Glutamatergic neuron (in vitro differentiated cells): ENCODE results near the gene KIRREL1. TPM values are rescaled to one million over a fixed set of nuclear protein-coding genes. Genes with fewer than 3 reads are reported as not detected.

ENCODE experiments used
- DNase-seq: peaks from one replicate; pipeline ENCODE4 v3.0.0; 2022
- H3K27ac Mint-ChIP-seq: one replicate; pipeline ENCODE4 v1.8.0; 2020; ENCODE audit warnings: mild to moderate bottlenecking, mixed read lengths, inconsistent platforms; ENCODE audit not compliant: unreplicated experiment
- H3K27me3 Mint-ChIP-seq: one replicate; pipeline ENCODE4 v1.8.0; 2020; ENCODE audit warnings: mild to moderate bottlenecking, moderate library complexity, mixed read lengths, inconsistent platforms; ENCODE audit not compliant: unreplicated experiment
- H3K36me3 Mint-ChIP-seq: one replicate; pipeline ENCODE4 v1.8.0; 2020; ENCODE audit warnings: mild to moderate bottlenecking, mixed read lengths, inconsistent platforms; ENCODE audit not compliant: unreplicated experiment
- H3K4me1 Mint-ChIP-seq: one replicate; pipeline ENCODE4 v1.8.0; 2020; ENCODE audit warnings: mild to moderate bottlenecking, low read depth, mixed read lengths, inconsistent platforms; ENCODE audit not compliant: unreplicated experiment
- H3K4me3 Mint-ChIP-seq: one replicate; pipeline ENCODE4 v1.8.0; 2020; ENCODE audit warnings: mild to moderate bottlenecking, mixed read lengths, inconsistent platforms; ENCODE audit not compliant: unreplicated experiment
- H3K9me3 Mint-ChIP-seq: one replicate; pipeline ENCODE4 v1.8.0; 2020; ENCODE audit warnings: mild to moderate bottlenecking, moderate library complexity, mixed read lengths, inconsistent platforms; ENCODE audit not compliant: unreplicated experiment
- total RNA-seq: library from RNA; stranded (reverse); fragmentation: NEBNext Ultra II Directional; extraction: Animal tissue kit (Norgen Biotek cat#: 25700); gene quantifications from one replicate; pipeline ENCODE4 v1.2.1, GENCODE V29; 2021; ENCODE audit not compliant: unreplicated experiment
- TF ChIP-seq, protein P1 (sequence below): fragments of 200-600 bp; sonication (generic); IDR thresholded peaks from one replicate; pipeline ENCODE4 v1.5.0; 2021; ENCODE audit not compliant: partially characterized antibody, unreplicated experiment

KIRREL1 gene
- total RNA-seq, 1 donor from 2014 or later = 8.1 TPM

GRCh38 chr1:157968946-157969345 is 24.5 kb upstream of the KIRREL1 start:
- Mint-ChIP-seq H3K36me3 (peaks cover 24% of the 10 kb centered on the region), H3K27ac (peak overlapping the region; percentile 92), H3K4me1 (peaks cover 24% of the 10 kb centered on the region), H3K27me3 (peaks cover 6% of the 10 kb centered on the region), H3K9me3 (peaks cover 20% of the 10 kb centered on the region), H3K4me3 (peak overlapping the region; percentile 32)
- DNase-seq = no peak
- TF ChIP-seq, protein P1, sequence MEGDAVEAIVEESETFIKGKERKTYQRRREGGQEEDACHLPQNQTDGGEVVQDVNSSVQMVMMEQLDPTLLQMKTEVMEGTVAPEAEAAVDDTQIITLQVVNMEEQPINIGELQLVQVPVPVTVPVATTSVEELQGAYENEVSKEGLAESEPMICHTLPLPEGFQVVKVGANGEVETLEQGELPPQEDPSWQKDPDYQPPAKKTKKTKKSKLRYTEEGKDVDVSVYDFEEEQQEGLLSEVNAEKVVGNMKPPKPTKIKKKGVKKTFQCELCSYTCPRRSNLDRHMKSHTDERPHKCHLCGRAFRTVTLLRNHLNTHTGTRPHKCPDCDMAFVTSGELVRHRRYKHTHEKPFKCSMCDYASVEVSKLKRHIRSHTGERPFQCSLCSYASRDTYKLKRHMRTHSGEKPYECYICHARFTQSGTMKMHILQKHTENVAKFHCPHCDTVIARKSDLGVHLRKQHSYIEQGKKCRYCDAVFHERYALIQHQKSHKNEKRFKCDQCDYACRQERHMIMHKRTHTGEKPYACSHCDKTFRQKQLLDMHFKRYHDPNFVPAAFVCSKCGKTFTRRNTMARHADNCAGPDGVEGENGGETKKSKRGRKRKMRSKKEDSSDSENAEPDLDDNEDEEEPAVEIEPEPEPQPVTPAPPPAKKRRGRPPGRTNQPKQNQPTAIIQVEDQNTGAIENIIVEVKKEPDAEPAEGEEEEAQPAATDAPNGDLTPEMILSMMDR = no peak

GRCh38 chr1:157969697-157970485 is 23.6 kb upstream of the KIRREL1 start:
- peaks cover 6% of the 10 kb centered on the region for H3K27me3 Mint-ChIP-seq
- TF ChIP-seq, protein P1 = peak; percentile 83
- peaks cover 27% of the 10 kb centered on the region for H3K36me3 Mint-ChIP-seq
- DNase-seq = peak; percentile 58
- peaks cover 24% of the 10 kb centered on the region for H3K4me1 Mint-ChIP-seq
- peaks cover 22% of the 10 kb centered on the region for H3K9me3 Mint-ChIP-seq
- peak overlapping the region; percentile 60 for H3K4me3 Mint-ChIP-seq
- H3K27ac Mint-ChIP-seq = no peak overlapping the region

DNA sequence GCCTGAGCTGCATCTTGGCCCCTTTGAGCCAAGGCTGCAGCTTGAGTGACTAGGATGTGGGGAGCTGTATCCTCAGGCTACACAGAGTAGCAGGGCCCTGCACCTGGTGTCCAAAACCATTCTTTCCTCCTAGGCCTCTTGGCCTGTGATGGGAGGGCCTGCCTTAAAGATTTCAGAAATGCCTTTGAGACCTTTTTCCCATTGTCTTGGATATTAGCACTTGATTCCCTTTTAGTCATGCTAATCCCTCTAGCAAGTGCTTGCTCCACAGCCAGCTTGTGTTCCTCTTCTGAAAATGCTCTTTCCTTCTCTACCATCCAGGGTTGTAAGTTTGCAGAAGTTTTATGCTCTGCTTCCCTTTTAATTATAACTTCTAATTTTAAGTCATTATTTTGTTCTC is 21.7 kb upstream of the KIRREL1 start:
- Mint-ChIP-seq H3K4me3 (no peak overlapping the region), H3K36me3 (peaks cover 27% of the 10 kb centered on the region), H3K9me3 (peaks cover 22% of the 10 kb centered on the region), H3K27me3 (peaks cover 3% of the 10 kb centered on the region), H3K4me1 (peaks cover 19% of the 10 kb centered on the region), H3K27ac (no peak overlapping the region)
- no peak for DNase-seq
- TF ChIP-seq, protein P1 = no peak

- Mint-ChIP-seq H3K9me3 (peaks cover 13% of the 10 kb centered on the region), H3K27ac (no peak overlapping the region), H3K4me1 (no peaks in the 10 kb centered on the region), H3K36me3 (peaks cover 26% of the 10 kb centered on the region), H3K4me3 (no peak overlapping the region), H3K27me3 (peaks cover 3% of the 10 kb centered on the region)
- DNase-seq = no peak
- TF ChIP-seq, protein P1 = no peak
These were observed 18.1 kb upstream of the KIRREL1 start for GRCh38 chr1:157975228-157975950.

GRCh38 chr1:157976888-157977287 is 16.6 kb upstream of the KIRREL1 start:
- H3K4me3 Mint-ChIP-seq = no peak overlapping the region
- no peaks in the 10 kb centered on the region for H3K27me3 Mint-ChIP-seq
- peaks cover 20% of the 10 kb centered on the region for H3K36me3 Mint-ChIP-seq
- no peaks in the 10 kb centered on the region for H3K4me1 Mint-ChIP-seq
- peaks cover 10% of the 10 kb centered on the region for H3K9me3 Mint-ChIP-seq
- DNase-seq = no peak
- H3K27ac Mint-ChIP-seq = no peak overlapping the region
- TF ChIP-seq, protein P1 = no peak
